K562 (cell line): Measurements from ENCODE around the gene MARS1. TPM values are rescaled to one million over a fixed set of nuclear protein-coding genes. Genes with fewer than 3 reads are reported as not detected.

ENCODE experiments used
- DNMT1 ChIP-seq: fragments of 450-650 bp; IDR thresholded peaks from 2 replicates; pipeline ENCODE4 v1.6.1; 2016; ENCODE audit warnings: antibody characterized with exemption, mild to moderate bottlenecking
- E2F8 ChIP-seq: fragments of 450-650 bp; IDR thresholded peaks from 2 replicates; pipeline ENCODE4 v1.7.1; 2018; ENCODE audit warnings: mild to moderate bottlenecking, low read depth; ENCODE audit not compliant: partially characterized antibody
- HOXB6 ChIP-seq: fragments of 250-450 bp; sonication (Bioruptor Pico); IDR thresholded peaks from 2 replicates; pipeline ENCODE4 v1.5.1; 2022; ENCODE audit warnings: mild to moderate bottlenecking, borderline replicate concordance
- MXD1 ChIP-seq: fragments of 250-450 bp; sonication (Bioruptor Pico); IDR thresholded peaks from 2 replicates; pipeline ENCODE4 v1.8.0; 2021; ENCODE audit warnings: borderline replicate concordance, mild to moderate bottlenecking, moderate library complexity; ENCODE audit not compliant: poor library complexity, severe bottlenecking
- NR2C1 ChIP-seq, 2 experiments: fragments of 450-650 bp; IDR thresholded peaks; 2 replicates each; pipeline ENCODE4 v1.6.1; 2017; ENCODE audit warnings: mild to moderate bottlenecking in 2 of 2, antibody characterized with exemption in 1 of 2, inconsistent platforms in 1 of 2, missing compliant biosample characterization in 1 of 2, missing genetic modification characterization in 1 of 2
- SFPQ ChIP-seq: fragments of 200-400 bp; formaldehyde crosslinking; IDR thresholded peaks from 2 replicates; pipeline ENCODE4 v1.6.1; 2017; ENCODE audit warnings: mild to moderate bottlenecking, low read depth, low read length, moderate library complexity
- SMARCA5 ChIP-seq: fragments of 450-650 bp; IDR thresholded peaks from 2 replicates; pipeline ENCODE4 v1.6.1; 2016
- ZNF23 ChIP-seq: fragments of 250-450 bp; sonication (Bioruptor Pico); IDR thresholded peaks from 2 replicates; pipeline ENCODE4 v1.4.0; 2020; ENCODE audit warnings: mild to moderate bottlenecking
- polyA plus RNA-seq, 8 experiments: library from polyadenylated mRNA; depleted of rRNA in 4 of 8; stranded (reverse) in 5 of 8; unstranded in 3 of 8; fragments of >200 nt; fragmentation: Nextera tagmentation in 2 of 8; fragmentation: Illumina TruSeq in 1 of 8; extraction: Ambion mirVana in 2 of 8; extraction: Trizol in 1 of 8; gene quantifications; 2 replicates each; pipeline versions ENCODE4 v1.2.1 to v1.2.3, GENCODE V29; 2011 to 2014; ENCODE audit warnings: inconsistent platforms in 1 of 8, missing spikeins in 1 of 8
- total RNA-seq, 7 experiments: library from RNA; depleted of rRNA in 6 of 7; stranded (reverse); fragments of >200 nt in 6 of 7; fragmentation: Illumina TruSeq in 2 of 7; extraction: Trizol in 2 of 7; gene quantifications; 2 replicates each; pipeline versions ENCODE4 v1.2.1 to v1.2.3, GENCODE V29; 2011 to 2021; ENCODE audit warnings: low replicate concordance in 1 of 7
- TF ChIP-seq, protein P1 (sequence below), 2 experiments: fragments of 450-650 bp in 1 of 2; sonication (generic) in 1 of 2; formaldehyde crosslinking in 1 of 2; IDR thresholded peaks in 1 of 2; conservative IDR thresholded peaks in 1 of 2; 2 replicates each; pipeline versions ENCODE4 v1.6.1 to v1.8.1; 2016 to 2023; ENCODE audit warnings: mild to moderate bottlenecking in 2 of 2, moderate library complexity in 2 of 2, inconsistent platforms in 1 of 2, missing genetic modification reagents in 1 of 2
- TF ChIP-seq, protein P2 (sequence below), 2 experiments: fragments of 450-650 bp in 1 of 2; IDR thresholded peaks; 2 replicates each; pipeline ENCODE4 v1.6.1; 2011 to 2017; ENCODE audit warnings: low read depth in 2 of 2, antibody characterized with exemption in 1 of 2, borderline replicate concordance in 1 of 2, low read length in 1 of 2, mild to moderate bottlenecking in 1 of 2, mixed read lengths in 1 of 2; ENCODE audit not compliant: control insufficient read depth in 1 of 2
- TF ChIP-seq, protein P3 (sequence below): fragments of 250-450 bp; sonication (Bioruptor Pico); IDR thresholded peaks from 2 replicates; pipeline ENCODE4 v1.8.0; 2022; ENCODE audit warnings: moderate library complexity, mild to moderate bottlenecking, inconsistent platforms

Gene MARS1
- total and polyA plus RNA-seq, 9 of the 15 experiments (the other 6 are each of a cell fraction or from before 2014, with no cell fraction given): 117 to 382 (median 220) TPM

- TF ChIP-seq ZNF23 (CRISPR knock-in tag): no peak
- TF ChIP-seq SFPQ: no peak
- no peak for TF ChIP-seq DNMT1
- TF ChIP-seq, protein P1, sequence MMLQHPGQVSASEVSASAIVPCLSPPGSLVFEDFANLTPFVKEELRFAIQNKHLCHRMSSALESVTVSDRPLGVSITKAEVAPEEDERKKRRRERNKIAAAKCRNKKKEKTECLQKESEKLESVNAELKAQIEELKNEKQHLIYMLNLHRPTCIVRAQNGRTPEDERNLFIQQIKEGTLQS (IDR thresholded peaks at IDR 0.05): no peak
- TF ChIP-seq, protein P1 (CRISPR knock-in tag; conservative IDR thresholded peaks at IDR 0.05): peak; percentile 50; the same call in 1 of the 2 replicates
- TF ChIP-seq HOXB6 (CRISPR knock-in tag): no peak
- TF ChIP-seq NR2C1 (IDR thresholded peaks at IDR 0.05): peak; percentile 28; the same call in 1 of the 2 replicates
- no peak for TF ChIP-seq NR2C1 (tag; IDR thresholded peaks at IDR 0.05)
- TF ChIP-seq, protein P2, sequence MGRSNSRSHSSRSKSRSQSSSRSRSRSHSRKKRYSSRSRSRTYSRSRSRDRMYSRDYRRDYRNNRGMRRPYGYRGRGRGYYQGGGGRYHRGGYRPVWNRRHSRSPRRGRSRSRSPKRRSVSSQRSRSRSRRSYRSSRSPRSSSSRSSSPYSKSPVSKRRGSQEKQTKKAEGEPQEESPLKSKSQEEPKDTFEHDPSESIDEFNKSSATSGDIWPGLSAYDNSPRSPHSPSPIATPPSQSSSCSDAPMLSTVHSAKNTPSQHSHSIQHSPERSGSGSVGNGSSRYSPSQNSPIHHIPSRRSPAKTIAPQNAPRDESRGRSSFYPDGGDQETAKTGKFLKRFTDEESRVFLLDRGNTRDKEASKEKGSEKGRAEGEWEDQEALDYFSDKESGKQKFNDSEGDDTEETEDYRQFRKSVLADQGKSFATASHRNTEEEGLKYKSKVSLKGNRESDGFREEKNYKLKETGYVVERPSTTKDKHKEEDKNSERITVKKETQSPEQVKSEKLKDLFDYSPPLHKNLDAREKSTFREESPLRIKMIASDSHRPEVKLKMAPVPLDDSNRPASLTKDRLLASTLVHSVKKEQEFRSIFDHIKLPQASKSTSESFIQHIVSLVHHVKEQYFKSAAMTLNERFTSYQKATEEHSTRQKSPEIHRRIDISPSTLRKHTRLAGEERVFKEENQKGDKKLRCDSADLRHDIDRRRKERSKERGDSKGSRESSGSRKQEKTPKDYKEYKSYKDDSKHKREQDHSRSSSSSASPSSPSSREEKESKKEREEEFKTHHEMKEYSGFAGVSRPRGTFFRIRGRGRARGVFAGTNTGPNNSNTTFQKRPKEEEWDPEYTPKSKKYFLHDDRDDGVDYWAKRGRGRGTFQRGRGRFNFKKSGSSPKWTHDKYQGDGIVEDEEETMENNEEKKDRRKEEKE (IDR thresholded peaks at IDR 0.05; ENCODE audit: borderline replicate concordance in 1 of 2, control insufficient read depth in 1 of 2, low read depth in 2 of 2, low read length in 1 of 2): no peak
- TF ChIP-seq, protein P3, sequence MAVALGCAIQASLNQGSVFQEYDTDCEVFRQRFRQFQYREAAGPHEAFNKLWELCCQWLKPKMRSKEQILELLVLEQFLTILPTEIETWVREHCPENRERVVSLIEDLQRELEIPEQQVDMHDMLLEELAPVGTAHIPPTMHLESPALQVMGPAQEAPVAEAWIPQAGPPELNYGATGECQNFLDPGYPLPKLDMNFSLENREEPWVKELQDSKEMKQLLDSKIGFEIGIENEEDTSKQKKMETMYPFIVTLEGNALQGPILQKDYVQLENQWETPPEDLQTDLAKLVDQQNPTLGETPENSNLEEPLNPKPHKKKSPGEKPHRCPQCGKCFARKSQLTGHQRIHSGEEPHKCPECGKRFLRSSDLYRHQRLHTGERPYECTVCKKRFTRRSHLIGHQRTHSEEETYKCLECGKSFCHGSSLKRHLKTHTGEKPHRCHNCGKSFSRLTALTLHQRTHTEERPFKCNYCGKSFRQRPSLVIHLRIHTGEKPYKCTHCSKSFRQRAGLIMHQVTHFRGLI (CRISPR knock-in tag): no peak
- TF ChIP-seq E2F8: no peak
- no peak for TF ChIP-seq MXD1 (CRISPR knock-in tag)
- no peak for TF ChIP-seq SMARCA5
These were observed 28.7 kb upstream of the MARS1 start (continued) for GRCh38 chr12:57459055-57459749.
